ENCODE results near the gene ZNF680.

ZNF680 gene

DNA sequence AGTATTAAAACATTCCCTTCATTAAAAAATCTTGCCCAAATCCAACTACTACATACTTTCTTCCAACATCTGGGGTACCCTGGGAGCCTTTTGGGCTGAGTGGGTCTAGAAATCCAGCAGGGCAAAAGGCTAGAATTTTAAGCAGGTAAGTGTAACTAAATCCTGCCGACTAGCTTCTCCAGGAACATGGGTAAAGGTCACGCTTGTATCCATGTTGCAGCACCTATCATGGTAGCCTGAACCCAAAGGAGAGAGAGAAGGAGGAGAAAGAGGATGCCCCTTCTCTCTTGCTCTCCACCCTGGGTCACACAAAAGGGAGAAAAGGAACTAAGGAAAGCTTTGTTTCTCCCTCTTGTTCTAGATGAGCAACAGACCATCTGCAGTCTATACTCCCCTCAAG, 53.3 kb downstream of the ZNF680 start:
- peaks cover 73% of the 10 kb centered on the region for H3K9me3 ChIP-seq (ENCODE audit: insufficient read depth, low read depth, low read length)
- peaks cover 53% of the 10 kb centered on the region for H3K36me3 ChIP-seq (ENCODE audit: insufficient read depth, low read length)
- 92% methylated on average over 2 of the region's 2 CpGs for WGBS
- no peaks in the 10 kb centered on the region for H3K27me3 ChIP-seq (ENCODE audit: insufficient read depth, low read length)
- H3K4me3 ChIP-seq (ENCODE audit: low read length), result no peak overlapping the region
- no peaks in the 10 kb centered on the region for H3K4me1 ChIP-seq (ENCODE audit: insufficient read depth, low read length)
- H3K9ac ChIP-seq (ENCODE audit: low read depth, low read length), result no peak overlapping the region
- no peak overlapping the region for H3K27ac ChIP-seq (ENCODE audit: low read depth, low read length)

GRCh38 chr7:64504581-64505120, 58.2 kb downstream of the ZNF680 start:
- WGBS, result 93% methylated on average over 3 of the region's 3 CpGs

DNA sequence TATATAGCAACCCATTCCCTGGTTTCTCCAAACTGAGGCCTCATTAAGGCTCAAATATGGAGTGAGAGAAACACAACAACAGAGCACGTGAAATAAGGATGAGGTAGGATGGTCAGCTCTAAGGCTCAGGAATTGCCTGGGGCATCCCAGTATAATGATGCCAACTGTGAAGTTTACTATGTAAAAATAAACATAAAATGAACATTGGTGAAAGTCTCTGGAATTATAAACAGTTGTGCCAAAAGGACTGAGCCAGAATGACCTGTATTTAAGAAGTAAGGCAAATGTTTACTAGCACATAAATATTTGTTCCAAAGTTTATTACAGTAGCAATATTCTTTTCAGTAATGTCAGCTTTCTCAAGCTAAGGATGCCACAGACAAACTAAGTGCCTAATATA, 64.6 kb downstream of the ZNF680 start:
- no peak overlapping the region for H3K4me3 ChIP-seq (ENCODE audit: low read length)
- no peaks in the 10 kb centered on the region for H3K27me3 ChIP-seq (ENCODE audit: insufficient read depth, low read length)
- no peak overlapping the region for H3K27ac ChIP-seq (ENCODE audit: low read depth, low read length)
- H3K36me3 ChIP-seq (ENCODE audit: insufficient read depth, low read length), result no peaks in the 10 kb centered on the region
- WGBS, result 82% methylated on average over 1 of the region's 1 CpG
- H3K9me3 ChIP-seq (ENCODE audit: insufficient read depth, low read depth, low read length), result peaks cover 58% of the 10 kb centered on the region
- no peaks in the 10 kb centered on the region for H3K4me1 ChIP-seq (ENCODE audit: insufficient read depth, low read length)
- H3K9ac ChIP-seq (ENCODE audit: low read depth, low read length), result no peak overlapping the region

More at GRCh38 chr7:64504581-64505120, 58.2 kb downstream of the ZNF680 start:
- H3K27me3 ChIP-seq (ENCODE audit: insufficient read depth, low read length), result no peaks in the 10 kb centered on the region
- H3K36me3 ChIP-seq (ENCODE audit: insufficient read depth, low read length), result peaks cover 19% of the 10 kb centered on the region; the same call in 1 of the 2 replicates
- no peaks in the 10 kb centered on the region for H3K4me1 ChIP-seq (ENCODE audit: insufficient read depth, low read length)
- no peak overlapping the region for H3K27ac ChIP-seq (ENCODE audit: low read depth, low read length)
- no peak overlapping the region for H3K9ac ChIP-seq (ENCODE audit: low read depth, low read length)
- peaks cover 54% of the 10 kb centered on the region for H3K9me3 ChIP-seq (ENCODE audit: insufficient read depth, low read depth, low read length)
- H3K4me3 ChIP-seq (ENCODE audit: low read length), result no peak overlapping the region

DNA sequence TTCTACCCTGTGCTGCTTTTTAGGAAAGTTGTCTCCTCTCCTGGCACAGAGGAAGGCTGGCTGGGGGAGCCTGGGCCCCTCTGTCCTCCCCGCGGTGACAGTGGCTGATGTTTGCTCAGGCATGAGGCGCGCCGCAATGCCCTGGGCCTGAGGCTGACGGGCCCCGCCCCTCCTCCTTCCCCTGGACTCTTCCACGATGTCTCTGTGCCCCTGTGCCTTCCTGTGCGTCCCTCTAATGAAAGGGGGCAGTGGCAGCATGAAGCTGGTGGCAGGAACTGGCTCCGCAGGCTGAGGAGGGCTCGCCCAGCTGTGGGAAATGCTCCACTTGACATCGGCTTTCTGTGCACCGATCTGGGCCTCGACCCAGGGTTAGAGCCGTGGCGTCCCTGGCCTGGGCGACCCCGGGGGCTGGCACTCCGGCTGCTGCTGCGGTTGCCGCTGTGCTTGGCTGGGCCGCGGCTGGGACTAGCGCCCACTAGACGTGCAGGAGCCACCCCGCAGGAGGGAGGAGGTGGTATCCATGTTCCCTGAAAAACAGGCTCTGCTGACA, 67.9 kb downstream of the ZNF680 start:
- Histone ChIP-seq H3K27ac (ENCODE audit: low read depth, low read length) (no peak overlapping the region), H3K9me3 (ENCODE audit: insufficient read depth, low read depth, low read length) (peaks cover 62% of the 10 kb centered on the region), H3K4me3 (ENCODE audit: low read length) (peak overlapping the region; percentile 39), H3K36me3 (ENCODE audit: insufficient read depth, low read length) (no peaks in the 10 kb centered on the region), H3K9ac (ENCODE audit: low read depth, low read length) (no peak overlapping the region), H3K4me1 (ENCODE audit: insufficient read depth, low read length) (no peaks in the 10 kb centered on the region), H3K27me3 (ENCODE audit: insufficient read depth, low read length) (no peaks in the 10 kb centered on the region)
- 86% methylated on average over 26 of the region's 26 CpGs for WGBS

GRCh38 chr7:64485623-64486022, 77.2 kb downstream of the ZNF680 start:
- H3K4me3 ChIP-seq (ENCODE audit: low read length), result no peak overlapping the region
- H3K9ac ChIP-seq (ENCODE audit: low read depth, low read length), result no peak overlapping the region
- peaks cover 82% of the 10 kb centered on the region for H3K9me3 ChIP-seq (ENCODE audit: insufficient read depth, low read depth, low read length)
- H3K27ac ChIP-seq (ENCODE audit: low read depth, low read length), result no peak overlapping the region
- no peaks in the 10 kb centered on the region for H3K36me3 ChIP-seq (ENCODE audit: insufficient read depth, low read length)
- H3K27me3 ChIP-seq (ENCODE audit: insufficient read depth, low read length), result no peaks in the 10 kb centered on the region
- 50% methylated on average over 1 of the region's 1 CpG for WGBS
- H3K4me1 ChIP-seq (ENCODE audit: insufficient read depth, low read length), result no peaks in the 10 kb centered on the region
